ENCODE measurements around the gene DLK1.

The DLK1 gene

DNA sequence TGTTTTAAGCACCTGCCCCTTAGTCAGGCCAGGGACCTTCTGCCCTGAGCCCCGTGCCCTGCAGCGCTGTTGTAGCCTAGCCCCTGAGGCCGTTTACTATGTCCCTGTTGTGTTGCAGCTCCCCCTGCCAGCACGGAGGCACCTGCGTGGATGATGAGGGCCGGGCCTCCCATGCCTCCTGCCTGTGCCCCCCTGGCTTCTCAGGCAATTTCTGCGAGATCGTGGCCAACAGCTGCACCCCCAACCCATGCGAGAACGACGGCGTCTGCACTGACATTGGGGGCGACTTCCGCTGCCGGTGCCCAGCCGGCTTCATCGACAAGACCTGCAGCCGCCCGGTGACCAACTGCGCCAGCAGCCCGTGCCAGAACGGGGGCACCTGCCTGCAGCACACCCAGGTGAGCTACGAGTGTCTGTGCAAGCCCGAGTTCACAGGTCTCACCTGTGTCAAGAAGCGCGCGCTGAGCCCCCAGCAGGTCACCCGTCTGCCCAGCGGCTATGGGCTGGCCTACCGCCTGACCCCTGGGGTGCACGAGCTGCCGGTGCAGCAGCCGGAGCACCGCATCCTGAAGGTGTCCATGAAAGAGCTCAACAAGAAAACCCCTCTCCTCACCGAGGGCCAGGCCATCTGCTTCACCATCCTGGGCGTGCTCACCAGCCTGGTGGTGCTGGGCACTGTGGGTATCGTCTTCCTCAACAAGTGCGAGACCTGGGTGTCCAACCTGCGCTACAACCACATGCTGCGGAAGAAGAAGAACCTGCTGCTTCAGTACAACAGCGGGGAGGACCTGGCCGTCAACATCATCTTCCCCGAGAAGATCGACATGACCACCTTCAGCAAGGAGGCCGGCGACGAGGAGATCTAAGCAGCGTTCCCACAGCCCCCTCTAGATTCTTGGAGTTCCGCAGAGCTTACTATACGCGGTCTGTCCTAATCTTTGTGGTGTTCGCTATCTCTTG is 7.6 kb downstream of the DLK1 start:
- DNase-seq (ENCODE audit: low read depth) = no peak

DNA sequence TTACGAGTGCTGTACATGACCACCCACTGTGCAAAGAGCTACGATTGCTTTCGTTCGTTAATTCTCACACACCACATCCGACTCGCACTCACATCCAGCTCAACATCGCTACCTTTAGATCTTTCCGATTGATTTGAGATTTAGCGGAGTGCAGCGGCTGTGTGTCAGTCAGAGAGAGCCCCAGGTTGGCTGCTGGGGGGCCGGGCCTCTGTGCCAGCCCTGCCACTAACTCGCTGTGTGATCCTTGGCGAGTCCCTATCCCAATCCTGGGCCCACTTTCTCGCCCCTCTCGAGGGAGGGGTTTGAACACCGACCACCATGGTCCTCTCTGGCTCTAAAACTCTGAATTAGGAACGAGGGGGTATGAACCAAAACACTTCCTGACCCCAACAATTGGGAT is 8.6 kb downstream of the DLK1 start:
- no peak for DNase-seq (ENCODE audit: low read depth)

GRCh38 chr14:100736269-100737180 is 9.8 kb downstream of the DLK1 start:
- no peak for DNase-seq (ENCODE audit: low read depth)

DNA sequence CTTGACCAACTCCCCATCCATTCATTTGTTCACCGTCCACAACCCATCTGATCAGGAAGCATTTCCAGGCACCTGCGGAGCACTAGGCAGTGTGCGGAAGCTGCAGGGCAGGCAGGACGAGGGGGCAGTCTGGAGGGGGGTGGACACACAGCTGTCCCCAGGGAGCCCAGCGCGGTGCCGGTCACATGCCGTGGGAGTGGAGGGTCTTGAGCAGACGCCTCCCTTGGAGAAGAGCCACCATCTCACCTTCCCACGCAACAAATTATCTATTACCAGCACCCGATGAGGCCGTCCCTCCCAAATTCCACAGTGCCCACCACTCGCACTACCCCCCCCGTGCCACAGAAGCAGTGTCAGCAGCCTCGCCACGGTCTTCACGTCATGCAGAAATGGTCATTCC is 10.8 kb downstream of the DLK1 start:
- no peak for DNase-seq (ENCODE audit: low read depth)

GRCh38 chr14:100738269-100738691 is 11.6 kb downstream of the DLK1 start:
- DNase-seq (ENCODE audit: low read depth) = no peak

DNA sequence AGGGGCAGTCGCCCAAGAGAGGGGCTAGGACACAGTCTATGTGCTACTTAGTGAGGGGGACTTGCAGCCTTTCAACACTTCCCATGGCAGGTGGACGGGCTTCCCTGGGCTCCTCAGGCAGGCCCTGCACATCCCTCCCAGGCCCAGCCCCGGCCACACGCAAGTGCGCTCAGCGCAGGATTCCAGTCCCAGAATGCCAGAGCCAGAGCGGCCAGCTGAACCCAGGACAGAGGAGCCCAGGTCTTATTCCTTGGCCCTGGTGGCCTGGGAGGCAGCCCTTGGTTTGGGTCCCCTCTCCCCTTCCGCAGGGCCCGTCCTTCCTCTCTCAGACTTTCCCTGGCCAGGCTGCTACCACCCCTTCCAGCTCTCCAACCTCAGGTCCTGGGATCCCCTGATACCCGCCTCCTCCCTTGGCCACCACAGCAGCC is 12.0 kb downstream of the DLK1 start:
- DNase-seq (ENCODE audit: low read depth) = no peak

GRCh38 chr14:100739306-100739705 is 12.6 kb downstream of the DLK1 start:
- DNase-seq (ENCODE audit: low read depth) = no peak

- no peak for DNase-seq (ENCODE audit: low read depth)
Measured at GRCh38 chr14:100740196-100740825, 13.6 kb downstream of the DLK1 start.

DNA sequence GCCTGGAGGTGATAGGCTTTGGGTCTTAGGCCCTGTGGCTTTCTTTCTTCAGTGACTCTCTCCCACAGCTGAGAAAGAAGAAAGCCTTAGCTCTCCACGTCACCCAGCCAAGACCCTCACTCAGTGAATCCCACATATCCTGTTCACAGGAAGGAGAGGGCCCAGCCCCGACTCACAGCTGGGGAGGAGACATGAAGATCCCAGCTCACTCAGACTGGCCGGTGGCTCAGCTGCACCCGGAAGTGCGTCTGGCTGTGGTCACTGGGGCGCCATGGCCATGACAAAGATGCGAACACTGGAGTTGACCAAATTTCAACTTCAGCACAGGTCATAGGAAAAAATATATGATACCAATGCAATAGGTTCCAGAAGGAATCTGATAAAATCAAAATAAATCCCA is 14.2 kb downstream of the DLK1 start:
- DNase-seq (ENCODE audit: low read depth) = no peak

DNA sequence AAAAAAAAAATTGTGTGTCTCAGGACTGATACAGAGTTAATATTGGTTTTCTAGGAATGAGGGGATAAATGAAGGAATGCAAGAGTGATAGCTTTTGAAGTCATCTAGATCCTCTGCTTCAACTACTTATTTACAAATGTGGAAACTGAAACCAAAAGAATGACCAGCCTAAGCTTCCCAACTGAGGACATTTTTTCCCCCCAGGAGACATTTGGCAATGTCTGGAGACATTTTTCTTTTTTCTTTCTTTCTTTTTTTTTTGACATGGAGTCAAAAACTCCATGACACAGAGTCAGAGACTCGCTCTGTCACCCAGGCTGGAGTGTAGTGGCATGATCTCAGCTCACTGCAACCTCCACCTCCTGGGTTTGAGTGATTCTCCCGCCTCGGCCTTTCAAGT is 15.3 kb downstream of the DLK1 start:
- DNase-seq (ENCODE audit: low read depth) = peak; percentile 37

GRCh38 chr14:100746326-100746725 is 19.6 kb downstream of the DLK1 start:
- DNase-seq (ENCODE audit: low read depth) = no peak

GRCh38 chr14:100747021-100747586 is 20.4 kb downstream of the DLK1 start:
- DNase-seq (ENCODE audit: low read depth) = peak; percentile 93

- DNase-seq (ENCODE audit: low read depth) = no peak
Measured at GRCh38 chr14:100747736-100748135, 21.0 kb downstream of the DLK1 start.

GRCh38 chr14:100748403-100748802 is 21.7 kb downstream of the DLK1 start:
- no peak for DNase-seq (ENCODE audit: low read depth)

- no peak for DNase-seq (ENCODE audit: low read depth)
Measured at GRCh38 chr14:100748944-100749343, 22.3 kb downstream of the DLK1 start.

GRCh38 chr14:100749967-100750597 is 23.4 kb downstream of the DLK1 start:
- DNase-seq (ENCODE audit: low read depth) = no peak

DNA sequence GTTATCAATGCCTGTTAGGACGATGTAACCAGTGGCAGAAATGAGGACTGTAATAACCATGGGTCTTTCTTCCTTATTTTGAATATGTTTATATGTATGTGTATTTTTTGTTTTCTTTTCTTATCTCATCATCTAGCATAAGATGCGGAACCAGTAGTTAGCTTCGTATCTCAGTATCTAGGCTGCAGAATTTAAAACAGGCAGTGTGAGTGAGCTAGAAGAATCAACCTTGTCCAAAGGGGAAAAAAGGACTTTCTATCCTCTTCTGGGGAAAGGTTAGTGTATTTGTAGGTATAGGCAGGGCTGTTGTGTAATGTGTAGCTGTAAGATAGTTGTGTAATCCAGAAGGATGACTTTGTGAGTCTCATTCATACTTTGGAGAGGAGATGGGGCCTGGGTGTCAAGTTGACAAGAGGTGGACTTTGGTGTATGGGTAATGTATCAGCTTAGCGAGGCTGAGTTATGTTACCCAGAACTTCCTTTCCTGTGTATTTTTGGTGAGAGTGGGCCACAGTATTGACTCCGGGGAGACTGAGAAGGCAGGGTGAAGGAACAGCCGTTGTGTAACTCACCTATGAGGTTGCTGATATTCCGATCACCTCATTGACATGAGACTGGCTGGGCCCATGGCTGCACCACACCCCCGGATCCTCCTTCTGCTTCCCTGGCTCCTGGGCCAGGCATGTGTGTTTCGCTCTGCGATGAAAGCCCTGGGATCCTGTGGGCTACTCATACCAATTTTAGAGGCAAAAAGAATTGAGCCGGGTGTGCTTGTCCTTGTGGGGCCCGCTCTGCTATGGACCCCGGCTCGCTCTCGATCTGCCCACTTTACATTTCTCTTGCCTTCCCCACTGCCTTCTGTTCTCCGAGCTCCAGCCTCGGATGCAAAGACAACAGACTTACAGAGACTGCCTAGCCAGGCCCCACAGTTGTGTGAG is 24.3 kb downstream of the DLK1 start:
- no peak for DNase-seq (ENCODE audit: low read depth)

DNA sequence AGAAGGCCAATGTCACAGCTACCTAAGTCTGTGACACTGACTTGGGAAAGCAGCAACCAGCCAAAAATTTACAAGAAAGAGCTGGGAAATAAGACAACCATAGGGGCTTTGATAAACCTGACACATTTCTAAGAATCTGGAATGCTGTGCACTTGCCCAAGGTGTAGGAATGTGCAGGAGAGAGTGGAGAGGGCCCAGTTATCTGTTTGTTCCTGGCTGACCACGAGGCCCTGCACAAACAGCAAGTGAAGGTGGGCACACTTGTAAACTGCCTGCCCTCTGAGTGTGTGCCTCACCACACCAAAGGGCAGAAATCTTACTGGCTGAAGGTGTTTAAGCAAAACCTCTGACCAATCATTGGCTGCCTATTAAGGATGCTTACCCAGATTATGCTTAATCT is 27.3 kb downstream of the DLK1 start:
- DNase-seq (ENCODE audit: low read depth) = no peak

DNA sequence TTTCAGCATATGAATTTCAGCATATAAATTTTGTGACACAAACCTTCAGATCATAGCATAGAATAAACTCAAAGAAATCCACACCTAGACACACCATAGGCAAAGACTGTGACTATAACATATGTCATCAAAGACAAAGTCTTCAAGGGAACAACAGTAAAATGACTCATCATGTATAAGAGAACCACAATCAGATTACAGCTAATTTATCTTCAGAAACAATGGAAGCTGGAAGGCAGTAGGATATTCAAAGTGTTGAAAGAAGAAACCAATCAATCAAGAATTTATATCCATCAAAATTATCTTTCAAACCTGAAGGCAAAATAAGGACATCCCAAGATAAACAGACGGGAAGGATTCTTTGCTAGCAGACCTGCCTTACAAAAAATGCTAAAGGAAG is 29.0 kb downstream of the DLK1 start:
- peak; percentile 19 for DNase-seq (ENCODE audit: low read depth)

DNA sequence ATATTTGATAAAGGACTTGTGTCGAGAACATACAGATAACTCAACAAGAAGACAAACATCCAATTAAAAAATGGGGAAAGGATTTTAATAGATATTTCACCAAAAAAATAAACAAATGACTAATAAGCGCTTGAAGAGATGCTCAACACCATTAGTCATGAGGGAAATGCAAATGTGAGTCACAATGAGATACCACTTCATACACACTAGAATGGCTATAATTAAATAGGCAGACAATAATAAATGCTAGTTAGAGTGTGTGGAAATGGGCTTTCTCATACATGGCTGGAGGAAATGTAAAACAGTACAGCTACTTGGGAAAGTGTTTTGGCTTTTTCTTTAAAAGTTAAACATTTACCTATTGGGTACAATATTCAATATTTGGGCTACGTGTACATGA is 34.8 kb downstream of the DLK1 start:
- peak; percentile 92 for DNase-seq (ENCODE audit: low read depth)
